Stomach (tissue), 4 donors: ENCODE measurements around the gene PRRT4.

Experiments
- EP300 ChIP-seq: sonication (generic); formaldehyde crosslinking; IDR thresholded peaks from one replicate; pipeline ENCODE4 v1.6.1; 2017; ENCODE audit warnings: antibody characterized with exemption
- POLR2A ChIP-seq, 4 donors: fragments of 450-650 bp; IDR thresholded peaks; one replicate each; pipeline ENCODE4 v1.6.1; 2016; ENCODE audit warnings: antibody characterized with exemption in 4 of 4, control low read depth in 2 of 4, mild to moderate bottlenecking in 1 of 4, moderate library complexity in 1 of 4
- TF ChIP-seq, protein P1 (sequence below), 7 experiments: fragments of 450-650 bp in 4 of 7; fragments of 200-600 bp in 3 of 7; sonication (generic) in 3 of 7; IDR thresholded peaks; one replicate each; pipeline ENCODE4 v1.5.1; 2016 to 2019; ENCODE audit warnings: antibody characterized with exemption in 7 of 7, control low read depth in 2 of 7, mild to moderate bottlenecking in 1 of 7

- TF ChIP-seq, protein P1, sequence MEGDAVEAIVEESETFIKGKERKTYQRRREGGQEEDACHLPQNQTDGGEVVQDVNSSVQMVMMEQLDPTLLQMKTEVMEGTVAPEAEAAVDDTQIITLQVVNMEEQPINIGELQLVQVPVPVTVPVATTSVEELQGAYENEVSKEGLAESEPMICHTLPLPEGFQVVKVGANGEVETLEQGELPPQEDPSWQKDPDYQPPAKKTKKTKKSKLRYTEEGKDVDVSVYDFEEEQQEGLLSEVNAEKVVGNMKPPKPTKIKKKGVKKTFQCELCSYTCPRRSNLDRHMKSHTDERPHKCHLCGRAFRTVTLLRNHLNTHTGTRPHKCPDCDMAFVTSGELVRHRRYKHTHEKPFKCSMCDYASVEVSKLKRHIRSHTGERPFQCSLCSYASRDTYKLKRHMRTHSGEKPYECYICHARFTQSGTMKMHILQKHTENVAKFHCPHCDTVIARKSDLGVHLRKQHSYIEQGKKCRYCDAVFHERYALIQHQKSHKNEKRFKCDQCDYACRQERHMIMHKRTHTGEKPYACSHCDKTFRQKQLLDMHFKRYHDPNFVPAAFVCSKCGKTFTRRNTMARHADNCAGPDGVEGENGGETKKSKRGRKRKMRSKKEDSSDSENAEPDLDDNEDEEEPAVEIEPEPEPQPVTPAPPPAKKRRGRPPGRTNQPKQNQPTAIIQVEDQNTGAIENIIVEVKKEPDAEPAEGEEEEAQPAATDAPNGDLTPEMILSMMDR (IDR thresholded peaks at IDR 0.05), result no peak
- no peak for TF ChIP-seq POLR2A (IDR thresholded peaks at IDR 0.05)
- TF ChIP-seq EP300, result no peak
Observed at GRCh38 chr7:128353610-128354009, 7.9 kb downstream of the PRRT4 start.
